NCI-H2196 treated with DMSO at 0.1 percent for 48 hours (cell line): ENCODE measurements around the gene FAM120B.
"Not testable (repeated sequence)": the region's sequence is repeated elsewhere in the genome, so short reads cannot be mapped to it uniquely, and the experiment has no call there.

ENCODE experiments used
- DNase-seq: peaks from one replicate; lab custom pipeline; 2025; ENCODE audit not compliant: unreplicated experiment; lab: John Stamatoyannopoulos, UW

Gene FAM120B

GRCh38 chr6:170378502-170378901, 71.9 kb downstream of the FAM120B start:
- no peak for DNase-seq

- no peak for DNase-seq
Observed at GRCh38 chr6:170381562-170381961, 75.0 kb downstream of the FAM120B start.

GRCh38 chr6:170383466-170384035, 77.0 kb downstream of the FAM120B start:
- DNase-seq: no peak

- no peak for DNase-seq
Observed at GRCh38 chr6:170385506-170385905, 78.9 kb downstream of the FAM120B start.

GRCh38 chr6:170388113-170388512, 81.6 kb downstream of the FAM120B start:
- DNase-seq: no peak

GRCh38 chr6:170393033-170393432, 86.5 kb downstream of the FAM120B start:
- DNase-seq: no peak

GRCh38 chr6:170393807-170394399, 87.3 kb downstream of the FAM120B start:
- no peak for DNase-seq

GRCh38 chr6:170394980-170395379, 88.4 kb downstream of the FAM120B start:
- no peak for DNase-seq

GRCh38 chr6:170398743-170399369, 92.3 kb downstream of the FAM120B start:
- DNase-seq: not testable (repeated sequence)

- DNase-seq: not testable (repeated sequence)
Observed at GRCh38 chr6:170399955-170400558, 93.5 kb downstream of the FAM120B start.

GRCh38 chr6:170402318-170403040, 95.9 kb downstream of the FAM120B start:
- no peak for DNase-seq

- no peak for DNase-seq
Observed at GRCh38 chr6:170403451-170403850, 96.9 kb downstream of the FAM120B start.

- no peak for DNase-seq
Observed at GRCh38 chr6:170404036-170404435, 97.5 kb downstream of the FAM120B start.

GRCh38 chr6:170404697-170405096, 98.1 kb downstream of the FAM120B start:
- no peak for DNase-seq

GRCh38 chr6:170405311-170405975, 98.9 kb downstream of the FAM120B start:
- DNase-seq: no peak

GRCh38 chr6:170407200-170407599, 100.6 kb downstream of the FAM120B start:
- DNase-seq: no peak

GRCh38 chr6:170407932-170408331, 101.4 kb downstream of the FAM120B start:
- DNase-seq: no peak

- not testable (repeated sequence) for DNase-seq
Observed at GRCh38 chr6:170409746-170410145, 103.2 kb downstream of the FAM120B start.

GRCh38 chr6:170410241-170410640, 103.7 kb downstream of the FAM120B start:
- no peak for DNase-seq

- DNase-seq: no peak
Observed at GRCh38 chr6:170415318-170415717, 108.8 kb downstream of the FAM120B start.

- no peak for DNase-seq
Observed at GRCh38 chr6:170416303-170416702, 109.7 kb downstream of the FAM120B start.
